Chondrocyte (in vitro differentiated cells): ENCODE measurements around the gene ZNF638. TPM values are rescaled to one million over a fixed set of nuclear protein-coding genes. Genes with fewer than 3 reads are reported as not detected.

Experiments
- DNase-seq: peaks from one replicate; pipeline ENCODE4 v3.0.0; 2021; ENCODE audit warnings: mixed read lengths, low spot score
- H3K27ac Mint-ChIP-seq: one replicate; pipeline ENCODE4 v1.8.0; 2021; ENCODE audit warnings: mild to moderate bottlenecking, moderate library complexity, mixed read lengths; ENCODE audit not compliant: unreplicated experiment
- H3K27me3 Mint-ChIP-seq: 2 replicates; pipeline ENCODE4 v1.8.0; 2021; ENCODE audit warnings: low read depth, mixed read lengths
- H3K36me3 Mint-ChIP-seq: 2 replicates; pipeline ENCODE4 v1.8.0; 2021; ENCODE audit warnings: low read depth, mixed read lengths
- H3K4me1 Mint-ChIP-seq: 2 replicates; pipeline ENCODE4 v1.8.0; 2021; ENCODE audit warnings: low read depth, mild to moderate bottlenecking, mixed read lengths
- H3K4me3 Mint-ChIP-seq: one replicate; pipeline ENCODE4 v1.8.0; 2021; ENCODE audit warnings: mild to moderate bottlenecking, moderate library complexity, mixed read lengths; ENCODE audit not compliant: unreplicated experiment
- H3K9me3 Mint-ChIP-seq: 2 replicates; pipeline ENCODE4 v1.8.0; 2021; ENCODE audit warnings: low read depth, mixed read lengths
- CTCF ChIP-seq: fragments of 200-600 bp; sonication (generic); IDR thresholded peaks from 2 replicates; pipeline ENCODE4 v1.5.0; 2021; ENCODE audit warnings: antibody characterized with exemption, mild to moderate bottlenecking, moderate library complexity
- total RNA-seq: library from RNA; stranded (reverse); gene quantifications from 3 replicates; pipeline ENCODE4 v1.2.1, GENCODE V29; 2021

Gene ZNF638
- total RNA-seq, 1 donor from 2014 or later, result 79.8 TPM

DNA sequence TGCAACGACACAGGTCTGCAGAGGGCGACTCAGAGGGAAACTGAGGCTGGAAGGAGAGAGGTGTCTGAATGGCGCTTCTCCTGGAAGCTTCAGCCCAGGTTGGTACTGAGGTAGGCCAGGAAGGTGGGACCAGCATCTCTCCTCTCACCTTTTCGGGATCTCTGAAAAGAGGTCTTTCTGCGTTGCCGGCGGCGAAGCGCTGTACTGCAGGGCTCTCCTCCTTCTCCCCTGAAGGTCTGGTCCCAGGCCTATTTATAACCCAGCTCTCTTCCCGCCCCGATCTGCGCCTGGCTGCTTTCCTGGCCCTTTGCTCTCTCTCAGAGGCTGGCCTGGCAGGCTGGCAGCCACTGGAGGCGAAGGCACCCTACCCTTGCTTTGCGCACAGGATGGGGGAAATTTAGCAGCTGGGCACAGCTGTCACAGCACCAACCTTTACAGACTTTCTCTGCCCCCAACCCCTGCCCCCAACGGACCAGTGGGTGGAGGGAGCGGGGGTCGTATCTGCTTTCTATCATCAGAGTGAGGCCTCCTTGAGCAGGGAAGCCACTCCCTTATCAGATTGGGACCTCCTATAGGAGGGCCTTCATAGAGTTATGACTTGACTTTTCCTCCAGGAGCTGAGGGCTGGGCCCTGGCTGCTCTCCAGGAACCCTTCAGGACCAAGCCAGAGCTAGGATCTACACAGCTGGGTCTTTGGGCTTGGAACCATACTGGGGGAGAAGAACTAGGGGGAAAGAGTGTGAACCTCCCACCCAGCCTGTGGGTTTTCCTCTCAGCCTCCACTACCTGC lies 122.8 kb downstream of the ZNF638 start:
- H3K27ac Mint-ChIP-seq, result peak overlapping the region; percentile 76
- no peaks in the 10 kb centered on the region for H3K27me3 Mint-ChIP-seq
- no peak for TF ChIP-seq CTCF
- no peak for DNase-seq
- H3K4me1 Mint-ChIP-seq, result peaks cover 74% of the 10 kb centered on the region
- H3K9me3 Mint-ChIP-seq, result no peaks in the 10 kb centered on the region
- peak overlapping the region; percentile 74 for H3K4me3 Mint-ChIP-seq
- no peaks in the 10 kb centered on the region for H3K36me3 Mint-ChIP-seq

DNA sequence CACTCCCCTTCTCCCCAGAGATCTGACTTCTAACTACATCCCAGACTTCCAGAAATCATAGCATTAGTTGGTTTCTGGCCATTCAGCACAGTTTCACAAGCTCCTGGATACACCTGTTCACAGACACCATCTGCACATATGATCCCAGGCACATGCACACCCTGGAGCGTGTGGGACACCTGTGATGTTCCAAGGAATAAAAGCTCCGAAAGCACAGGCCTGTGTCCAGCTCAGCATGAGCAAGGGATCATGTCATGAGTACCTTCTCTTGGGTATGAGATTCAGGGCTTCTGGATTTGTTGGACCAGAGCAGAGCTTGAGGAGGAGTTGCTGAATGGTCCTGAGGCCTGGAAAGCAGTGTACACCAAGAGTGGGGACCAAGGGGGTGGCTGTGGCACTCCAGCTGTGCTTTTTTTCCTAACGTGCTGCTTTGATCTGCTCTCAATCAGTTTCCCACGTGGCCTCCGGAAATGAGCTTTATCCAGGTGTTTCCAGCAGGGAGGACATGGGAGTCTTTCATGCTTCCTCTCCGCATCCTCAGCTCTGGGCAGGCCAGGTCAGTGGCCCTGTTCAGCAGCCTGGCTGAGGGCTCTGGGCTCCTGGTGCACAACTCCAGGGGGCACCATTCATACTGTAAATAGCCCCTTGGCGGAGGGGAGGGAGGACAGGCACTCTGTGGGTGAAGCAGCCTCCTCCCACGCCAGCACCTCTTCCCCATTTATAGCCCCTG lies 123.6 kb downstream of the ZNF638 start:
- H3K27me3 Mint-ChIP-seq, result no peaks in the 10 kb centered on the region
- H3K27ac Mint-ChIP-seq, result peak overlapping the region; percentile 76
- DNase-seq, result no peak
- peak overlapping the region; percentile 74 for H3K4me3 Mint-ChIP-seq
- peak; percentile 50 for TF ChIP-seq CTCF
- peaks cover 77% of the 10 kb centered on the region for H3K4me1 Mint-ChIP-seq
- no peaks in the 10 kb centered on the region for H3K36me3 Mint-ChIP-seq
- H3K9me3 Mint-ChIP-seq, result no peaks in the 10 kb centered on the region

DNA sequence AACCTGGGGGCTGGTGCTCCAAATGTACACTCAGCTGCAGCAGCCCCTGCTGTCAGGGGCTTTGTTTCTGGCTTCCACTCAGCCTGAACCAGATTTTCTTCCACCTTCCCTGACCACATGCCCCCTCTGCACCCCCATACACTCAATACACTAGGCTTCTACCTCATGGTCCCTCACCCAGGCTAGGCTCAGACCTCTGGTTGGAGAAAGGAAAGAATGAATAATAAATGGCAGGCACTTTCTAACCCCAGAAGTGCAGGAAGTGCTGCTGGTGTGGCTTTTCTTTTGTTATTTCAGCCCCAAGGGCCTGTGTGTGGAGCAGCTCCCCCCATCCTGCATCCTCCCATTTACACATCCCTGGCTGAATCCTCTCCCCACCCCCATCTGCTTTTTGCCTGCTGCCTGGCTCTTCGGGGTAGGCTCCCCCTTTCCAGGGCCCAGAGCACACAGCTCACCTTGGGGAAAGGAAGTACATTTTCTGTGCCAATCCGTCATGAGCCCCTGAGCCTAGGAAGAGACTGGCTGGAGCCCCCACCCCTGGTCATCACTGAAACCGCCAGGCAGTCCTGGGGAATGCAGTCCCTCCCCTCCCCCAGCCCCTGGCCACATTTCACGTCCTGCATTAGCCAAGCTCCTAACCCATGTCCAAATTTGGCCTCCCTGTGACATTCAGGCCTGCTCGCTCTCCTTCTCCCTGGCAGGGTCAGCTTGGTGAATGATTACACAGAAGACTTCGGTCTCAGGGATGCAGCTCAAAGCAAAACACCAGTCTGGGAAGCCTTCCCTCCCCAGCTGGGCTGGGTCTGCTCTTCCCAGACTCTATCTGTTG lies 124.4 kb downstream of the ZNF638 start:
- Mint-ChIP-seq H3K9me3 (no peaks in the 10 kb centered on the region), H3K4me1 (peaks cover 82% of the 10 kb centered on the region), H3K36me3 (no peaks in the 10 kb centered on the region), H3K4me3 (peak overlapping the region; percentile 47), H3K27ac (peak overlapping the region; percentile 76), H3K27me3 (no peaks in the 10 kb centered on the region)
- peak; percentile 3 for TF ChIP-seq CTCF
- no peak for DNase-seq

DNA sequence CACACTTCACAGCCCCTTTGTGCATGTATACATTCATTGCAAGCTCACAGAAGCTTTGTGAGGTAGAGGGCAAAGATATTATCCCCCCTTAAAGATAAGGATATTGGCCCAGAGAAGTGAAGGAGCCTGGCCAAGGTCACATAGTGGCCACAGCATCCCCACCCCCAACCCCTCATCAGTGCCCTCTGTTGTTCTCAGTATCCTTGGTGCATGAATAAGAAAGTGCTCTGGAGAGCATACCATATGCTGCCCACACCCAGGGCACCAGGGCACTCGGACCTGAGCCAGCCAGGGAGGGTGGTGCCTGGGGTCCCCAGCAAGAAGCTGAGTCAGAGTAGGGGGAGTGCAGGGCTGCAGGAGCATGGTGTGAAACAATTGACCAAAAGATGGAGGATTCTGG lies 125.0 kb downstream of the ZNF638 start:
- Mint-ChIP-seq H3K9me3 (no peaks in the 10 kb centered on the region), H3K4me3 (no peak overlapping the region), H3K27ac (peak overlapping the region; percentile 76), H3K4me1 (peaks cover 82% of the 10 kb centered on the region), H3K27me3 (no peaks in the 10 kb centered on the region), H3K36me3 (no peaks in the 10 kb centered on the region)
- no peak for DNase-seq
- TF ChIP-seq CTCF, result no peak
